ENCODE data around the gene UCHL1.

GRCh38 chr4:41301137-41301536 lies 44.4 kb downstream of the UCHL1 start:
- no peak for TF ChIP-seq EZH2 (IDR thresholded peaks at IDR 0.05)
- no peak for TF ChIP-seq POLR2AphosphoS5 (IDR thresholded peaks at IDR 0.05; ENCODE audit: borderline replicate concordance, low read depth, low read length)
- no peak for TF ChIP-seq FOXP2 (optimal IDR thresholded peaks at IDR 0.05; ENCODE audit: control extremely low read depth, extremely low read length, insufficient read depth)

All from SK-N-MC (cell line).